T follicular helper cell (primary cell): ENCODE measurements around the gene IGF2BP1.
"Not testable (repeated sequence)": the region's sequence is repeated elsewhere in the genome, so short reads cannot be mapped to it uniquely, and the experiment has no call there.

Source experiments
- DNase-seq: peaks from one replicate; pipeline ENCODE4 v3.0.0-alpha.2; 2020; ENCODE audit warnings: low read depth

Gene IGF2BP1

GRCh38 chr17:49054342-49055092, 57.3 kb downstream of the IGF2BP1 start:
- DNase-seq = no peak

DNA sequence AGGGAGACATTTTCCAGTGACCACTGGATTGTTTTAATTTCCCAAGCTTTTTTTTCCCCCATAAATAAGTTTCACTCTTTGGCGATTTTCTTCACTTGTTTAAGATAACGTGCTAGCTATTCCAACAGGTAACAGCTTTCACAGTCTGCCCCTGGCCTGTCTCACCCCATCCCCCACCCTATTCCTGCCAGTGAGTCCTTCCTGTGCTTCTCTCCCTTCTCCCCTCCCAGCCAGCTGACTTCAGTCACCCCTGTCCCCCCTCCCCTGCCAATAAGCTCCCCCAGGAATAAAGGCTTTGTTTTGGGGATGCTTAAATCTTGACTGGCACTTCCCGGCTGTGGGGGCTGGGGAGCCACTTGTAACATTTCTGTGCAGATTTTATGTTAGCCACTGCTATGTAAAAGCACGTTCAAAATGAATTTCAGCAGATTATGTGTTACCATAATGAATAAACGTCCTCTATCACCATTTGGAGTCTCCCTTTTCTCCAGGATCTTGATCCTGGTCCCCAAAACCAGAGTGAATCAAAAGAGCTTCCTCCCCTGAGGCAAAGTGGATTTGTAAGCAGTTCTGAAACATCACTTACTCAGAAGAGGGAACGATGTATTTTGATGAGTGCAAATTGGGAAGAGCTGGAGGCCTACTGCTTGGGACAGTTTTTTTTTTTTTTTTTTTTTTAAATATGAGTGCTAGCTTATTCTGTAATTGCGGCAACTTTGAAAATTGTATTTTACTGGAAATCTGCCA, 58.2 kb downstream of the IGF2BP1 start:
- no peak for DNase-seq

DNA sequence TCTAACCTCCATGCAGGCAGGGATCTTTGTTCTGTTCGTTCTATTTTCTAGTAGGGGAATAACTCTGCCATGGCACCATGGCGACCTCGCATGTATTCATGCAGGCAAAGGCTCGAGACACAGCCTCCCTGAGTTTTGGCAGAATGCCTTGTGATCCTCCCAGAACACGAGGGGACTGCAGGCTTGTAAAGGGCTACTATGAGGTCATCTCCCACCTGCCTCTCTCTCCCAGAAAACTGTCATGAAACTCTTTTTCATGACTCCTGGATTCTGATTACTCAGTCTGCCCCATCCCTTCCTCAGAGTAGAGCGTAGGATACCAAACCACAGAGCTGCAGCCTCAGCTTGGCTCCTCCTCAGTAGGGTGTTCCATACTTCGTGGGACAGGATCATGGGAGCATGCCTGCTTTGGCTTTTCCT, 64.3 kb downstream of the IGF2BP1 start:
- DNase-seq = no peak

- no peak for DNase-seq
Measured at GRCh38 chr17:49063652-49064051, 66.5 kb downstream of the IGF2BP1 start.

GRCh38 chr17:49067163-49067562, 70.0 kb downstream of the IGF2BP1 start:
- no peak for DNase-seq

GRCh38 chr17:49069585-49070273, 72.5 kb downstream of the IGF2BP1 start:
- DNase-seq = no peak

GRCh38 chr17:49071106-49071505, 73.9 kb downstream of the IGF2BP1 start:
- no peak for DNase-seq

DNA sequence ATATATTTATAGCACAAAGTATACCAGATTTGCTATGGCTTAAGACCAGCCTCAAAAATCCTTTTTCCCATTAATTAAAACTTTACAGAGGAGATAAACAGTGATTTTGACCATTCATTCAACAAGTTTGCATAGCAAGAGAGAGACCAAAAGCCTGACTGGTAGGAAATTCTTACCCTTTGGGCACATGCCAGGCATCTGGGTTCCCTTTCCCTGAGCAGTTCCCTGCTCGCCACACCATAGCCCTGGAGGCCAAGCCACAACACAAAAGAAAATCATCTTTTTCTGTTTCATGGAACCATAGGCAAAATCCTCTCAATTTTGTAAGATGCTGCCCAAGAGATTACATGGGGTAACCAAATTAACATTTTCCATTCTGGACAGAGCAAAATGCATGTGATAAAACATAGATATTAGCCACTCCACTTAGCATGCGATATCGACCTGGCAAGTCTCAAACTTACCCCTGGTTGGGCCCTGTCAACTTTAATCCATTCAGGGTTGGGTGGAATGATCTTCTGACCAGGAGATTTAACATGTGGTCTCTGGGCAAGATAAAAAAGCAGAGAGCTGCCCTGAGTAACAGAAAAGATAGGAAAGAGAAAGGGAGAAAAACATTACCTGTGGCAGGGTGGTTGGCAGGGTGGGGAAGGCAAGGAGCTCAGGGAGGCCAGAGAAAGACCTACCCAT, 77.8 kb downstream of the IGF2BP1 start:
- no peak for DNase-seq

DNA sequence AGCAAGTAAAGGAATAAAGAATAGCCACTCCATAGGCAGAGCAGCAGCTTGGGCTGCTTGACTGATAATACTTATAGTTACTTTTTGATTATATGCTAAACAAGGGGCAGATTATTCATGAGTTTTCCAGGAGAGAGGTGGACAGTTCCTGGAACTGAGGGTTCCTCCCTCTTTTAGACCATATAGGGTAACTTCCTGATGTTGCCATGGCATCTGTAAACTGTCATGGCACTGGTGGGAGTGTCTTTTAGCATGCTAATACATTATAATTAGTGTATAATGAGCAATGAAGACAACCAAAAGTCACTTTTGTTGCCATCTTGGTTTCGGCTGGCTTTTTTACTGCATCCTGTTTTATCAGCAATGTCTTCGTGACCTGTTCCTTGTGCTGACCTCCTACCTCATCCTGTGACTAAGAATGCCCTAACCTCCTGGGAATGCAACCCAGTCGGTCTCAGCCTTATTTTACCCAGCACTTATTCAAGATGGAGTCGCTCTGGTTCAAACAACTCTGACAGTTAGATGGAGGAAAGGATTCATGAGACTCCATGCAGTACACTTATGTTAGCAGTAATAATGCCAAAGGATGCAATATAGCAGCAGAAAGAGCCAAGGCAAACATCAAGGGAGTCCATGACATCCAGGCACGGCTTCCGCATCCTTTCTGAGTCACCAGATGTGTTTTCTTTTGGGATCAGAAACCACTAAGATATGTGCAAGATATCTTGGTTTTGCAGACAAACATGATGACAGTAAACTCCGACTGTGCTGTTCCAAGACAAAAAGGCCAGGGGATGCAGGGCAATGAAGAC, 79.6 kb downstream of the IGF2BP1 start:
- DNase-seq = no peak

GRCh38 chr17:49078248-49078647, 81.1 kb downstream of the IGF2BP1 start:
- no peak for DNase-seq

DNA sequence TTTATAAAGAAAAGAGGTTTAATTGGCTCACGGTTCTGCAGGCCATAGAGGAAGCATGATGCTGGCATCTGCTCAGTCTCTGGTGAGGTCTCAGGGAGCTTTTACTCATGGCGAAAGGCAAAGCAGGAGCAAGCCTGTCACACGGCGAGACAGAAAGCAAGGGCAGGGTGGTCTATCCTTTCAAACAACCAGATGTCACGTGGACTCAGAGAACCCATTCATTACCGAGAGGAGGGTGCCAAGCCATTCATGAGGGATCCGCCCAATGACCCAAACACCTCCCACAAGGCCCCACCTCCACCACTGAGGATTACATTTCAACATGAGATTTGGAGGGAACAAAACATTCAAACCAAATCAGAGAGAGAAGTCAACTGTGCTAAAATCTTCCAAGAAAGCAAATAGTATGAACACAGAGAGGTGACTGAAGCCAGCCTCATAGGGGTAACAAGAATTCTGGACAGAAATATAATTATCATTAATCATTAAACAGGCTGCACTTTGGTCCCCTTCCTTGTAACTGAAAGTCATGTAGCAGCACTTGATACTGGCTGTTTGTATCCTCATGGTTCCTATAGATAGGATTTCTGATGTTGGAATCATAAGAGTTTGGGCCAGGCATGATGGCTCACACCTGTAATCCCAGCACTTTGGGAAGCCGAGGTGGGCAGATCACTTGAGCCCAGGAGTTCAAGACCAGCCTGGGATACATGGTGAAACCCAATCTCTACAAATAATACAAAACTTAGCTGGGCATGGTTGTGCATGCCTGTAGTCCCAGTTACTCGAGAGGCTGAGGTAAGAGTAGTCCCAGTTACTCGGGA, 82.9 kb downstream of the IGF2BP1 start:
- no peak for DNase-seq

- no peak for DNase-seq
Measured at GRCh38 chr17:49082231-49082630, 85.0 kb downstream of the IGF2BP1 start.

DNA sequence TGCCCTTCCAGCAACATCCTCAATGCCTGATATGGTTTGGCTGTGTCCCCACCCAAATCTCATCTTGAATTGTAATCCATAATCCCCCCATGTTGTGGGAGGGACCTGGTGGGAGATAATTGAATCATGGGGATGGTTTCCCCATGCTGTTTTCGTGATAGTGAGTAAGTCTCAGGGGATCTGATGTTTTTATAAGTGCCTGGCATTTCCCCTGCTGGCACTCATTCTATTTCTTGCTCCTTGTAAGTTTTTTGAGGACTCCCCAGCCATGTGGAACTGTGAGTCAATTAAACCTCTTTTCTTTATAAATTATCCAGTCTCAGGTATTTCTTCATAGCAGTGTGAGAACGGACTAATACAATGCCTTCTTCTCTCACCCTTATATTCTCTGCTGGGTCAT, 87.9 kb downstream of the IGF2BP1 start:
- not testable (repeated sequence) for DNase-seq

GRCh38 chr17:49085565-49086315, 88.6 kb downstream of the IGF2BP1 start:
- DNase-seq = no peak

DNA sequence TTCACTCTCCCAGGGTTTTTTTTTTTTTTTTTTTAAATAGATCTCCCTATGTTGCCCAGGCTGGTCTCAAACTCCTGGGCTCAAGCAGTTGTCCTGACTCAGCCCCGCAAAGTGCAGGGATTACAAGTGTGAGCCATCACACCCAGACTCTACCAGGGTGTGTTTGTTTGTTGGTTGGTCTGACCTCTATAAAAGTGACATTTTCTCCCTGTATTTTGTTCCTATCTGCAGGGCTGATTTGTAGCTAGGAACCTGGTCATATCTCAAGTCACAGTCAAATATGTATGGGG, 89.1 kb downstream of the IGF2BP1 start:
- no peak for DNase-seq

- no peak for DNase-seq
Measured at GRCh38 chr17:49086649-49087048, 89.5 kb downstream of the IGF2BP1 start.

- DNase-seq = no peak
Measured at GRCh38 chr17:49089094-49089493, 91.9 kb downstream of the IGF2BP1 start.

GRCh38 chr17:49090878-49091594, 93.9 kb downstream of the IGF2BP1 start:
- no peak for DNase-seq

- DNase-seq = no peak
Measured at GRCh38 chr17:49093131-49093530, 95.9 kb downstream of the IGF2BP1 start.
